ENCODE data around the gene PSTPIP2.
"Not testable (repeated sequence)": the region's sequence is repeated elsewhere in the genome, so short reads cannot be mapped to it uniquely, and the experiment has no call there.

The PSTPIP2 gene

GRCh38 chr18:46070232-46070631, 1.8 kb downstream of the PSTPIP2 start:
- no peak for DNase-seq (ENCODE audit: extremely low read depth in 1 of 2, low read depth in 1 of 2)

- no peak for DNase-seq (ENCODE audit: extremely low read depth in 1 of 2, low read depth in 1 of 2)
Observed at GRCh38 chr18:46069524-46069923, 2.5 kb downstream of the PSTPIP2 start.

- DNase-seq (ENCODE audit: extremely low read depth in 1 of 2, low read depth in 1 of 2): no peak
Observed at GRCh38 chr18:46068763-46069162, 3.3 kb downstream of the PSTPIP2 start.

- no peak for DNase-seq (ENCODE audit: extremely low read depth in 1 of 2, low read depth in 1 of 2)
Observed at GRCh38 chr18:46067438-46068007, 4.5 kb downstream of the PSTPIP2 start.

GRCh38 chr18:46062781-46063180, 9.3 kb downstream of the PSTPIP2 start:
- DNase-seq (ENCODE audit: extremely low read depth in 1 of 2, low read depth in 1 of 2): no peak

GRCh38 chr18:46061796-46062195, 10.3 kb downstream of the PSTPIP2 start:
- no peak for DNase-seq (ENCODE audit: extremely low read depth in 1 of 2, low read depth in 1 of 2)

- no peak for DNase-seq (ENCODE audit: extremely low read depth in 1 of 2, low read depth in 1 of 2)
Observed at GRCh38 chr18:46061387-46061786, 10.7 kb downstream of the PSTPIP2 start.

GRCh38 chr18:46060359-46060841, 11.7 kb downstream of the PSTPIP2 start:
- no peak for DNase-seq (ENCODE audit: extremely low read depth in 1 of 2, low read depth in 1 of 2)

- DNase-seq (ENCODE audit: extremely low read depth in 1 of 2, low read depth in 1 of 2): no peak
Observed at GRCh38 chr18:46055838-46056230, 16.2 kb downstream of the PSTPIP2 start.

- no peak for DNase-seq (ENCODE audit: extremely low read depth in 1 of 2, low read depth in 1 of 2)
Observed at GRCh38 chr18:46054956-46055837, 16.9 kb downstream of the PSTPIP2 start.

GRCh38 chr18:46053368-46054095, 18.5 kb downstream of the PSTPIP2 start:
- no peak for DNase-seq (ENCODE audit: extremely low read depth in 1 of 2, low read depth in 1 of 2)

- DNase-seq (ENCODE audit: extremely low read depth in 1 of 2, low read depth in 1 of 2): no peak
Observed at GRCh38 chr18:46051731-46052461, 20.2 kb downstream of the PSTPIP2 start.

- no peak for DNase-seq (ENCODE audit: extremely low read depth in 1 of 2, low read depth in 1 of 2)
Observed at GRCh38 chr18:46050268-46050667, 21.8 kb downstream of the PSTPIP2 start.

- no peak for DNase-seq (ENCODE audit: extremely low read depth in 1 of 2, low read depth in 1 of 2)
Observed at GRCh38 chr18:46048641-46049040, 23.4 kb downstream of the PSTPIP2 start.

GRCh38 chr18:46047369-46047768, 24.7 kb downstream of the PSTPIP2 start:
- DNase-seq (ENCODE audit: extremely low read depth in 1 of 2, low read depth in 1 of 2): not testable (repeated sequence)

GRCh38 chr18:46046688-46047087, 25.4 kb downstream of the PSTPIP2 start:
- DNase-seq (ENCODE audit: extremely low read depth in 1 of 2, low read depth in 1 of 2): no peak

- DNase-seq (ENCODE audit: extremely low read depth in 1 of 2, low read depth in 1 of 2): no peak
Observed at GRCh38 chr18:46046126-46046525, 25.9 kb downstream of the PSTPIP2 start.

- no peak for DNase-seq (ENCODE audit: extremely low read depth in 1 of 2, low read depth in 1 of 2)
Observed at GRCh38 chr18:46042571-46043123, 29.4 kb downstream of the PSTPIP2 start.

GRCh38 chr18:46040747-46041104, 31.3 kb downstream of the PSTPIP2 start:
- no peak for DNase-seq (ENCODE audit: extremely low read depth in 1 of 2, low read depth in 1 of 2)

GRCh38 chr18:46040033-46040746, 31.9 kb downstream of the PSTPIP2 start:
- no peak for DNase-seq (ENCODE audit: extremely low read depth in 1 of 2, low read depth in 1 of 2)

Data from activated CD8-positive, alpha-beta memory T cell treated with anti-CD3 and anti-CD28 coated beads for 1 hour (primary cell).